PC-9 (cell line): ENCODE data around the gene POLA1. TPM values are rescaled to one million over a fixed set of nuclear protein-coding genes. Genes with fewer than 3 reads are reported as not detected.

Experiments
- BruUV-seq: library from RNA; stranded (reverse); fragments of 400-500 nt; replicated peaks from 2 replicates; lab custom pipeline; 2021; lab: Mats Ljungman, UMichigan
- CTCF ChIA-PET: fragments of 300-600 bp; sonication (Branson Sonifier 250); formaldehyde crosslinking; loops from one replicate; lab custom pipeline; 2022; ENCODE audit warnings: antibody characterized with exemption; lab: Charles Lee
- POLR2A ChIA-PET: fragments of 300-600 bp; sonication (Branson Sonifier 250); formaldehyde crosslinking; loops from one replicate; lab custom pipeline; 2022; ENCODE audit warnings: antibody characterized with exemption; ENCODE audit not compliant: unreplicated experiment; lab: Charles Lee
- DNase-seq, 2 experiments: peaks; one replicate each; pipeline versions ENCODE4 v3.0.0 to v3.0.0-alpha.2; 2015 to 2022; ENCODE audit warnings: mixed read lengths in 1 of 2
- H2AFZ ChIP-seq: fragments of 200-600 bp; sonication (generic); 2 replicates; pipeline ENCODE4 v1.8.1; 2017; ENCODE audit warnings: antibody characterized with exemption
- H3F3A ChIP-seq: fragments of 200-600 bp; sonication (generic); 2 replicates; pipeline ENCODE4 v1.8.1; 2017; ENCODE audit warnings: antibody characterized with exemption, mild to moderate bottlenecking, low read depth; ENCODE audit not compliant: insufficient read depth
- H3K27ac ChIP-seq: fragments of 200-600 bp; sonication (generic); 2 replicates; pipeline ENCODE4 v1.6.1; 2016; ENCODE audit warnings: mixed run types
- H3K27me3 ChIP-seq: fragments of 200-600 bp; sonication (generic); 2 replicates; pipeline ENCODE4 v1.6.1; 2016; ENCODE audit warnings: low read depth, mixed run types; ENCODE audit not compliant: insufficient read depth
- H3K36me3 ChIP-seq: fragments of 200-600 bp; sonication (generic); 2 replicates; pipeline ENCODE4 v1.6.1; 2016; ENCODE audit warnings: low read depth, mixed run types
- H3K4me1 ChIP-seq: fragments of 200-600 bp; sonication (generic); replicated peaks from 2 replicates; pipeline ENCODE4 v1.6.1; 2016; ENCODE audit warnings: mixed run types; ENCODE audit not compliant: insufficient read depth
- H3K4me2 ChIP-seq: fragments of 200-600 bp; sonication (generic); 2 replicates; pipeline ENCODE4 v1.6.1; 2017; ENCODE audit warnings: mixed run types
- H3K4me3 ChIP-seq: fragments of 200-600 bp; sonication (generic); 2 replicates; pipeline ENCODE4 v1.6.1; 2016; ENCODE audit warnings: mixed run types
- H3K79me2 ChIP-seq: fragments of 200-600 bp; sonication (generic); 2 replicates; pipeline ENCODE4 v1.6.1; 2017; ENCODE audit warnings: low read depth, mixed run types
- H3K9me2 ChIP-seq: fragments of 200-600 bp; sonication (generic); 2 replicates; pipeline ENCODE4 v1.8.1; 2017; ENCODE audit warnings: mild to moderate bottlenecking; ENCODE audit not compliant: insufficient read depth
- H3K9me3 ChIP-seq: fragments of 200-600 bp; sonication (generic); 2 replicates; pipeline ENCODE4 v1.8.1; 2016; ENCODE audit warnings: low read depth; ENCODE audit not compliant: insufficient read depth
- H4K20me1 ChIP-seq: fragments of 200-600 bp; sonication (generic); 2 replicates; pipeline ENCODE4 v1.8.1; 2017; ENCODE audit not compliant: insufficient read depth
- CTCF ChIP-seq: fragments of 200-600 bp; sonication (generic); conservative IDR thresholded peaks from 2 replicates; pipeline ENCODE4 v1.6.1; 2017; ENCODE audit warnings: mixed run types, antibody characterized with exemption, mild to moderate bottlenecking, moderate library complexity
- EZH2 ChIP-seq: fragments of 200-600 bp; sonication (generic); IDR thresholded peaks from 2 replicates; pipeline ENCODE4 v1.8.0; 2017; ENCODE audit warnings: antibody characterized with exemption, low read depth
- intact Hi-C: fragments of 100-400 bp; cut with micrococcal nuclease; formaldehyde crosslinking; loops from one replicate; pipeline ENCODE4 v1.10.0; 2022; ENCODE audit not compliant: unreplicated experiment
- total RNA-seq: library from RNA; stranded (reverse); gene quantifications from 2 replicates; pipeline ENCODE4 v1.2.3, GENCODE V29; 2021

POLA1 gene
- total RNA-seq, 1 experiment from 2014 or later: 24.6 TPM

GRCh38 chrX:25012433-25012735 lies 318.7 kb downstream of the POLA1 start:
- H3K27ac ChIP-seq: no peak overlapping the region
- no peaks in the 10 kb centered on the region for H3F3A ChIP-seq
- no peaks in the 10 kb centered on the region for H3K9me3 ChIP-seq
- H3K4me1 ChIP-seq: no peaks in the 10 kb centered on the region
- TF ChIP-seq EZH2 (no peak), CTCF (no peak)
- no peaks in the 10 kb centered on the region for H4K20me1 ChIP-seq
- no peak for DNase-seq
- H3K4me3 ChIP-seq: no peak overlapping the region
- intact Hi-C loops: loop anchor here (10.0 kb wide), 1 partner anchor 758 kb away; no protein-coding TSS in a partner anchor
- ChIA-PET CTCF (interaction anchor here (0.7 kb wide), 1 partner anchor 1108 kb away, joined by 3 read pairs; no protein-coding TSS in a partner anchor), POLR2A (no interaction called here)
- no peaks in the 10 kb centered on the region for H3K9me2 ChIP-seq
- H2AFZ ChIP-seq: no peak overlapping the region
- H3K79me2 ChIP-seq: no peaks in the 10 kb centered on the region
- BruUV-seq: no TSS peak
- no peaks in the 10 kb centered on the region for H3K27me3 ChIP-seq
- no peak overlapping the region for H3K4me2 ChIP-seq
- H3K36me3 ChIP-seq: no peaks in the 10 kb centered on the region

- ChIA-PET POLR2A (no interaction called here), CTCF (no interaction called here)
- Histone ChIP-seq H3F3A (no peaks in the 10 kb centered on the region), H3K4me3 (no peak overlapping the region), H3K4me2 (no peak overlapping the region), H3K36me3 (no peaks in the 10 kb centered on the region), H3K4me1 (no peaks in the 10 kb centered on the region), H4K20me1 (no peaks in the 10 kb centered on the region), H2AFZ (no peak overlapping the region), H3K27me3 (no peaks in the 10 kb centered on the region), H3K27ac (no peak overlapping the region), H3K9me2 (no peaks in the 10 kb centered on the region), H3K79me2 (no peaks in the 10 kb centered on the region), H3K9me3 (no peaks in the 10 kb centered on the region)
- intact Hi-C loops: loop anchor here (10.0 kb wide), 1 partner anchor 758 kb away; no protein-coding TSS in a partner anchor
- no TSS peak for BruUV-seq
- TF ChIP-seq EZH2: no peak
- TF ChIP-seq CTCF: no peak
- DNase-seq: no peak
Observed at GRCh38 chrX:25012793-25013631, 319.3 kb downstream of the POLA1 start.

GRCh38 chrX:25013632-25014365 lies 320.1 kb downstream of the POLA1 start:
- BruUV-seq: no TSS peak
- TF ChIP-seq CTCF (no peak), EZH2 (no peak)
- no peaks in the 10 kb centered on the region for H3K79me2 ChIP-seq
- DNase-seq: no peak
- H3K4me3 ChIP-seq: no peak overlapping the region
- intact Hi-C loops: loop anchor here (10.0 kb wide), 1 partner anchor 759 kb away; no protein-coding TSS in a partner anchor
- no peaks in the 10 kb centered on the region for H3K36me3 ChIP-seq
- no peak overlapping the region for H3K4me2 ChIP-seq
- no peak overlapping the region for H3K27ac ChIP-seq
- no peaks in the 10 kb centered on the region; the same call in 1 of the 2 replicates for H3K27me3 ChIP-seq
- ChIA-PET CTCF (no interaction called here), POLR2A (no interaction called here)
- H3K9me2 ChIP-seq: no peaks in the 10 kb centered on the region
- no peaks in the 10 kb centered on the region for H4K20me1 ChIP-seq
- no peaks in the 10 kb centered on the region for H3F3A ChIP-seq
- H3K9me3 ChIP-seq: no peaks in the 10 kb centered on the region
- no peak overlapping the region for H2AFZ ChIP-seq
- no peaks in the 10 kb centered on the region for H3K4me1 ChIP-seq
